ENCODE measurements around the gene GRIA2.

- TF ChIP-seq CTCF (IDR thresholded peaks at IDR 0.05) (no peak), EZH2 (IDR thresholded peaks at IDR 0.05) (no peak), EZH2phosphoT487 (IDR thresholded peaks at IDR 0.05) (no peak)
Measured at GRCh38 chr4:157184300-157184699, 36.2 kb upstream of the GRIA2 start.
